OCI-LY1 (cell line): ENCODE measurements around the gene CTIF.

Experiments
- CTCF ChIP-seq: fragments of 200-600 bp; sonication (generic), shearing (Covaris generic); IDR thresholded peaks from 2 replicates; pipeline ENCODE4 v1.5.1; 2017; ENCODE audit warnings: mild to moderate bottlenecking, antibody characterized with exemption, low read length, moderate library complexity, mixed read lengths
- EZH2 ChIP-seq: fragments of 200-600 bp; sonication (generic), shearing (Covaris generic); IDR thresholded peaks from 2 replicates; pipeline ENCODE4 v1.8.0; 2017; ENCODE audit warnings: borderline replicate concordance, mixed run types, mild to moderate bottlenecking, antibody characterized with exemption, low read length, moderate library complexity, mixed read lengths

GRCh38 chr18:48853588-48853987 is 314.8 kb downstream of the CTIF start:
- no peak for TF ChIP-seq EZH2
- no peak for TF ChIP-seq CTCF
